Measurements from ENCODE around the gene RBM3. TPM values are rescaled to one million over a fixed set of nuclear protein-coding genes. Genes with fewer than 3 reads are reported as not detected.

The RBM3 gene
- total RNA-seq, 1 donor from 2014 or later: 303 TPM

- no peak for TF ChIP-seq CTCF (IDR thresholded peaks at IDR 0.05)
- Mint-ChIP-seq H3K36me3 (ENCODE audit: low read depth) (no peaks in the 10 kb centered on the region), H3K4me1 (ENCODE audit: low read depth) (peaks cover 3% of the 10 kb centered on the region), H3K27me3 (ENCODE audit: low read depth) (no peaks in the 10 kb centered on the region), H3K9me3 (ENCODE audit: low read depth) (peaks cover 2% of the 10 kb centered on the region), H3K27ac (ENCODE audit: unreplicated experiment) (no peak overlapping the region), H3K4me3 (ENCODE audit: unreplicated experiment) (no peak overlapping the region)
- DNase-seq (ENCODE audit: low spot score): no peak
Measured at GRCh38 chrX:48626401-48627298, 52.4 kb downstream of the RBM3 start.

Other genes starting within 250 kb of the RBM3 start
- gene SSX3, start 217.8 kb upstream of the RBM3 start, total RNA-seq: not detected in 3 replicates
- not detected in 3 replicates for gene SSX4, start 190.9 kb upstream of the RBM3 start, total RNA-seq
- not detected in 3 replicates for gene SSX4B, start 162.5 kb upstream of the RBM3 start, total RNA-seq
- gene SLC38A5, start 104.2 kb upstream of the RBM3 start, total RNA-seq: 2.5 to 2.7 TPM (median 2.6 TPM) in 3 replicates
- 53.3 to 68.0 TPM (median 55.9 TPM) in 3 replicates for gene FTSJ1, start 98.3 kb upstream of the RBM3 start, total RNA-seq
- gene PORCN, start 65.5 kb upstream of the RBM3 start, total RNA-seq: 10.8 to 23.1 TPM (median 12.5 TPM) in 3 replicates
- 35.2 to 44.4 TPM (median 39.1 TPM) in 3 replicates for gene EBP, start 52.7 kb upstream of the RBM3 start, total RNA-seq
- gene TBC1D25, start 34.8 kb upstream of the RBM3 start, total RNA-seq: 15.7 to 18.9 TPM (median 18.8 TPM) in 3 replicates
- 87.7 to 92.9 TPM (median 92.3 TPM) in 3 replicates for gene WDR13, start 23.0 kb downstream of the RBM3 start, total RNA-seq
- gene WAS, start 109.3 kb downstream of the RBM3 start, total RNA-seq: 0.24 to 1.3 TPM (median 0.37 TPM) in 3 replicates
- 3.0 to 4.7 TPM (median 3.6 TPM) in 3 replicates for gene SUV39H1, start 122.2 kb downstream of the RBM3 start, total RNA-seq
- not detected in 3 replicates for gene GLOD5, start 187.3 kb downstream of the RBM3 start, total RNA-seq
- not detected in 3 replicates for gene GATA1, start 212.1 kb downstream of the RBM3 start, total RNA-seq
- 87.3 to 117 TPM (median 94.8 TPM) in 3 replicates for gene HDAC6, start 227.6 kb downstream of the RBM3 start, total RNA-seq